Progenitor cell of endocrine pancreas (in vitro differentiated cells): ENCODE measurements around the gene RAPGEF3. TPM values are rescaled to one million over a fixed set of nuclear protein-coding genes. Genes with fewer than 3 reads are reported as not detected.

Experiments used
- DNase-seq: peaks from one replicate; pipeline ENCODE4 v3.0.0; 2021; ENCODE audit warnings: low spot score; ENCODE audit not compliant: unreplicated experiment
- H3K27ac Mint-ChIP-seq: 2 replicates; pipeline ENCODE4 v1.8.0; 2021; ENCODE audit warnings: mild to moderate bottlenecking, moderate library complexity, mixed read lengths
- H3K27me3 Mint-ChIP-seq: 2 replicates; pipeline ENCODE4 v1.8.0; 2021; ENCODE audit warnings: mixed read lengths
- H3K36me3 Mint-ChIP-seq: 2 replicates; pipeline ENCODE4 v1.8.0; 2022; ENCODE audit warnings: mixed read lengths; ENCODE audit not compliant: insufficient read depth
- H3K4me1 Mint-ChIP-seq: 2 replicates; pipeline ENCODE4 v1.8.0; 2021; ENCODE audit warnings: low read depth, mixed read lengths
- H3K4me3 Mint-ChIP-seq: 2 replicates; pipeline ENCODE4 v1.8.0; 2021; ENCODE audit warnings: low read depth, mild to moderate bottlenecking, moderate library complexity, mixed read lengths
- H3K9me3 Mint-ChIP-seq: 2 replicates; pipeline ENCODE4 v1.8.0; 2021; ENCODE audit warnings: low read depth, mixed read lengths
- total RNA-seq: library from RNA; stranded (reverse); gene quantifications from 2 replicates; pipeline ENCODE4 v1.2.1, GENCODE V29; 2021
- TF ChIP-seq, protein P1 (sequence below): fragments of 200-600 bp; sonication (generic); IDR thresholded peaks from one replicate; pipeline ENCODE4 v1.5.0; 2021; ENCODE audit warnings: antibody characterized with exemption, mild to moderate bottlenecking; ENCODE audit not compliant: unreplicated experiment

Gene RAPGEF3
- total RNA-seq, 1 donor from 2014 or later, result 1.7 TPM

DNA sequence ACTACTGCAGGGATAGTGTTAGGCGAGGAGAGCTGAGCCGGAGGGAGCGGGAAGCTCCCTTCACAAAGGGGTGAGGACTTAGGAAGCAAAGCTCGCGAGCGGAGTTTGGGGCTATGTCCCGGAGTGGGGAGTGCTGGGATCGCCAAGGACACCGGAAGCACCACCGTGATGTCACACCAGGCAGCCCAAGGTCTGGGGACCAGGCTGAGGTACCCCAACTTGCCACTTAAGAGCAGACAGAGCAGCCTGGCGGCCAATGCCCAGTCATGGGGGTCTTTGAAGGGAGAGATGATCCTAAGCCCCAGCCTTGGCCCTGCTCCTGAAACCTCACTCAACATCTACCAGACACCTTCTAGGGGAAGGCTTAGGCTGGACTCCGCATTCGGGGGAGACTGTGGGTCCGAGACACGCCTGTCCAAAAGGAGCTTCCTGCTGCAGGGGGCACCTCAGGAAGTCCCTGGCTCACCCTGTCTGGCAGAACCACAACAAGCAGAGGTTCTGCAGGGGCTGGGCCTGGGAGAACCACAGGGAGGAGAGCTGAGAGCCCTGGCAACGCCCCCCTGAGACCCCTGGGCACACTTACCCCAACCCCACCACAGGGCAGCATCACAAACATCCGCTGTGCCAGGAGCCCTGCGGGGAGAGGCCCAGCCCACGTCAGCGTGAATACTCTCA is 32.1 kb upstream of the RAPGEF3 start:
- Mint-ChIP-seq H3K9me3 (no peaks in the 10 kb centered on the region), H3K4me1 (no peaks in the 10 kb centered on the region), H3K4me3 (no peak overlapping the region), H3K27ac (no peak overlapping the region), H3K36me3 (peaks cover 14% of the 10 kb centered on the region), H3K27me3 (no peaks in the 10 kb centered on the region)
- DNase-seq, result no peak
- TF ChIP-seq, protein P1, sequence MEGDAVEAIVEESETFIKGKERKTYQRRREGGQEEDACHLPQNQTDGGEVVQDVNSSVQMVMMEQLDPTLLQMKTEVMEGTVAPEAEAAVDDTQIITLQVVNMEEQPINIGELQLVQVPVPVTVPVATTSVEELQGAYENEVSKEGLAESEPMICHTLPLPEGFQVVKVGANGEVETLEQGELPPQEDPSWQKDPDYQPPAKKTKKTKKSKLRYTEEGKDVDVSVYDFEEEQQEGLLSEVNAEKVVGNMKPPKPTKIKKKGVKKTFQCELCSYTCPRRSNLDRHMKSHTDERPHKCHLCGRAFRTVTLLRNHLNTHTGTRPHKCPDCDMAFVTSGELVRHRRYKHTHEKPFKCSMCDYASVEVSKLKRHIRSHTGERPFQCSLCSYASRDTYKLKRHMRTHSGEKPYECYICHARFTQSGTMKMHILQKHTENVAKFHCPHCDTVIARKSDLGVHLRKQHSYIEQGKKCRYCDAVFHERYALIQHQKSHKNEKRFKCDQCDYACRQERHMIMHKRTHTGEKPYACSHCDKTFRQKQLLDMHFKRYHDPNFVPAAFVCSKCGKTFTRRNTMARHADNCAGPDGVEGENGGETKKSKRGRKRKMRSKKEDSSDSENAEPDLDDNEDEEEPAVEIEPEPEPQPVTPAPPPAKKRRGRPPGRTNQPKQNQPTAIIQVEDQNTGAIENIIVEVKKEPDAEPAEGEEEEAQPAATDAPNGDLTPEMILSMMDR, result no peak

DNA sequence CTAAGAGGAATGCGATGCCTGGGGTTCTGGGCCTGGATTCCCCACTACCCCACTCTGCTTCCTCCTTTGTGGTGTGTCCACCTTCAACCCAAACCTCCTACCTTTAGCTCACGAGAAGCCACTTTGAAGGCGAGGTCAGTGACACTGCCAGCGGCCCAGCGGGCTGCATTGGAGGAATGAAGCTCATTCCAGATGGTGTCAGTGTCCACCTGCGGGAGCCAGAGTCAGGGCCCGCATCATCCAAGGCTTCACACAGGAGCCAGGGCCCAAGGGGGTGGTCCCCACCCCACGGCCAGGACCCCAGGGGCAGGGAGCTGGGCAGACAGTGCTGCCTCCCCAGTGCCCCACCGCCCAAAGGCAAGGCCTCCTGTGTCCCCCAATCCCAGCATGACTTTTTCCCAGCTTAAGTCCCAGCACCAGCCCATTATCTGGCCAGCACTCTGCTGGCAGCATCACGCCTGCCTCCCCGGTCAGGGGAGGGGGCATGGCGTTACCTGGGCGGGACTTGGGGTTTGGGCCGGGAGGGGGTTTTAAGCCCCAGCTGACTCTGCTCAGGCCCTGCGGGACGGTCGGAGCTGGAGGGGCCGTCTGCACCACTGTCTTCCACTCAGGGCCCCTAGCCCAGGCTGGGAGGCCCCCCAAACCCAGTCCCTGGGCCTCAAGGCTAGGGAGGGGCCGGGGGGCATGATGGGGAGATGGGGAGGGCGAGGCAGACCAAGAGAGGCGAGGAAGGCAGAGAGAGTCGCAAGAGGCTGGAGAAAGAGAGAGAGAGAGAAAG is 31.2 kb upstream of the RAPGEF3 start:
- no peak for DNase-seq
- Mint-ChIP-seq H3K9me3 (no peaks in the 10 kb centered on the region), H3K4me1 (no peaks in the 10 kb centered on the region), H3K36me3 (peaks cover 16% of the 10 kb centered on the region), H3K27me3 (no peaks in the 10 kb centered on the region), H3K4me3 (no peak overlapping the region), H3K27ac (no peak overlapping the region)
- TF ChIP-seq, protein P1, result no peak

DNA sequence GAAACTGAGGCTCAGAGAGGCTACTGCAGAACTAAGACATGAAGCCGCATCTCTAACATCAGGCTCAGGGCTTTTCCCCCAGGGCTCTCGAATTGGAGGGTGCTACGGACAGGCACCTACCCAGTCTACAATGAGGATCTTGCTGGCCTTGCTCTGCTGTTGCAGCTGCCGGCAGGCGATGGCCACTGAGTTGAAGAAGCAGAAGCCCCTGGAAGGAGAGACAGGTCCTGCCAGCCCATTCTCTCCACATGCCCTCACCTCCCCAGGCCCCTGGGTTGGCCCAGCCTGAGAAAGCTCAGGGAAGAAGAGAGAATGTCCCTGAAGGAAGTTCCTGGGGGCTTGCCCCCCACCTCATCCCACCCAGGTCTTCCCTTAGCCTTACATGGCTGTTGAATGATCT is 30.5 kb upstream of the RAPGEF3 start:
- TF ChIP-seq, protein P1, result no peak
- no peak for DNase-seq
- Mint-ChIP-seq H3K36me3 (peaks cover 15% of the 10 kb centered on the region), H3K27ac (no peak overlapping the region), H3K27me3 (no peaks in the 10 kb centered on the region), H3K9me3 (no peaks in the 10 kb centered on the region), H3K4me3 (no peak overlapping the region), H3K4me1 (no peaks in the 10 kb centered on the region)

DNA sequence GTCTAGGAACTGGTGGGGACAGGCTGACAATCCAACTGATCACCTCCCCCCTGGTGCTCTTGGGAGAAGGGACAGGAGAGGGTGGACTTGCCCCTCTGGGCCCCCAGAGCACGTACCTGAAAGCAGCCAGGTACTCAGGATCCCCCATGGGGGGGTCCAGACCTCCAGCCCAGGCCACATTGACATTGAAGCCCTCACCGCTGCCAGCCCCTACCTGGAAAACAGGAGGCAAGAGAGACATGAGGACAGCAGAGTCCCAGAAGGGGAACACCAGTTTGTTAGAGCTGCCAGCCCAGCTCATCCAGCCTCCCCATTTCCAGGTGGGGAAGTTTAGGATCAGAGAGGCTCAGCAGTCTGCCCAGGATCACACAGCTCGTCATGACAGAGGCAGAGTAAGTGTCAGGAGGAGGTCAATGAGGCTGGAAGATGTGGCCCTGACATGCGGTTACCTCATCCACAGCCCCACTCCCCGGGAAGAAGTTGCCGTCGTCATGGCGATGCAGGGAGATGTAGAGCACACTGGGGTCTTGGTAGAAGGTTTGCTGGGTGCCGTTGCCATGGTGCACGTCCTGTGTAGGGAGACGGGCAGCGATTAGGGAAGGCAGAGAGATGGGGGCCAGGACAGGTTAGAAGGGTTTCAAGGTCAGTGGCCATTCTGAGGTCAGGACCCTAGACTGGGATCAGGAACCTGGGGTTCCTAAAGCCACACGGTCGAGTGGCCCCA is 29.1 kb upstream of the RAPGEF3 start:
- DNase-seq, result no peak
- H3K9me3 Mint-ChIP-seq, result no peaks in the 10 kb centered on the region
- H3K27ac Mint-ChIP-seq, result no peak overlapping the region
- H3K4me3 Mint-ChIP-seq, result no peak overlapping the region
- TF ChIP-seq, protein P1, result no peak
- H3K36me3 Mint-ChIP-seq, result peaks cover 14% of the 10 kb centered on the region
- H3K27me3 Mint-ChIP-seq, result no peaks in the 10 kb centered on the region
- H3K4me1 Mint-ChIP-seq, result no peaks in the 10 kb centered on the region

DNA sequence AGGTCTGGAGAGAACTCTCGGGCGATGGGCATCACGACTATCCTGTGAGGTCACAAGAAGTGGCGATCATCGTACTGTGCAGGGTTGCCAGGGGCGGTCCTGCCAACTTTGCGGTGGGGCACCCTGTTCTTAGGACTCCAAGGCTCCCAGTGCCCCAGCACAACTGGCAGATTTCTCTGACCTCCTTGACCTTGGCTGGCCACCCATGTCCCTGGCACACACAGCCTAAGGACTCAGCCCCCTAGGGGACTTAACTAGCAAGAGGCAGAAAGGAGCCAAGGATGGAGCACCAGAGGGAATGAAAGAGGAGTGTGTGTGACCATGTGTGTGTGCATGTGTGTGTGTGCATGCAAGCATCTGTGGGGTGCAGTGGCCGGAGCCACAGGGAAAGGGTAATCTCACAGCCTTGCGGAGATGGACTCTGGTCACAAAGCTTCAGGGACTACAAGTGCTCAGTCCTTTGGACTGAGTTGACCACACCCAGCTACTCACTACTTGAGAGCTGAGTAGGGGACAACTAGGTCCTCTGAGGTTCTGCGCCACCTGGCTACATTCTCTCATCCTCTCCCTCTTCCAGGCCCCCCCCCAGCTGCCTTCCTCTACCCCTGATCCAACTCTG is 28.1 kb upstream of the RAPGEF3 start:
- H3K9me3 Mint-ChIP-seq, result no peaks in the 10 kb centered on the region
- no peak overlapping the region for H3K27ac Mint-ChIP-seq
- TF ChIP-seq, protein P1, result no peak
- H3K4me1 Mint-ChIP-seq, result no peaks in the 10 kb centered on the region
- no peak overlapping the region for H3K4me3 Mint-ChIP-seq
- no peak for DNase-seq
- H3K27me3 Mint-ChIP-seq, result no peaks in the 10 kb centered on the region
- peaks cover 14% of the 10 kb centered on the region for H3K36me3 Mint-ChIP-seq
